K562 (cell line): Measurements from ENCODE around the gene HSDL1.

Experiments used
- CTCF ChIP-seq, 3 experiments: IDR thresholded peaks in 2 of 3; conservative IDR thresholded peaks in 1 of 3; 2 replicates each; pipeline ENCODE4 v1.5.1; 2011 to 2012; ENCODE audit warnings: low read length in 3 of 3, mild to moderate bottlenecking in 3 of 3, control low read depth in 2 of 3, improper control_type of control experiment in 1 of 3, inconsistent platforms in 1 of 3, low read depth in 1 of 3, mixed read lengths in 1 of 3, moderate library complexity in 1 of 3; ENCODE audit not compliant: insufficient read depth in 2 of 3
- HDAC8 ChIP-seq: fragments of 450-650 bp; IDR thresholded peaks from 2 replicates; pipeline ENCODE4 v1.6.1; 2016; ENCODE audit warnings: mild to moderate bottlenecking, missing genetic modification characterization, moderate library complexity, missing compliant biosample characterization
- NFYB ChIP-seq: IDR thresholded peaks from 2 replicates; pipeline ENCODE4 v1.6.1; 2011; ENCODE audit warnings: mild to moderate bottlenecking, moderate library complexity; ENCODE audit not compliant: insufficient read length; ENCODE audit errors: extremely low read depth
- NR0B1 ChIP-seq: fragments of 450-650 bp; IDR thresholded peaks from one replicate; pipeline ENCODE4 v1.6.1; 2018; ENCODE audit warnings: mild to moderate bottlenecking, moderate library complexity; ENCODE audit not compliant: partially characterized antibody
- POLR2AphosphoS2 ChIP-seq: IDR thresholded peaks from 2 replicates; pipeline ENCODE4 v1.6.1; 2012; ENCODE audit warnings: low read length, improper control_type of control experiment
- PREB ChIP-seq: sonication (generic); formaldehyde crosslinking; IDR thresholded peaks from 2 replicates; pipeline ENCODE4 v1.8.1; 2023; ENCODE audit warnings: mild to moderate bottlenecking, missing genetic modification reagents
- REST ChIP-seq, 2 experiments: fragments of 450-650 bp; formaldehyde crosslinking in 1 of 2; IDR thresholded peaks; 2 replicates each; pipeline versions ENCODE4 v1.4.0 to v1.6.1; 2014 to 2020; ENCODE audit warnings: mild to moderate bottlenecking in 2 of 2, borderline replicate concordance in 1 of 2, low read depth in 1 of 2
- SIN3A ChIP-seq, 2 experiments: fragments of 150-350 bp in 1 of 2; IDR thresholded peaks; 2 replicates each; pipeline ENCODE4 v1.6.1; 2011 to 2016; ENCODE audit warnings: borderline replicate concordance in 2 of 2, low read depth in 2 of 2, low read length in 2 of 2, mild to moderate bottlenecking in 2 of 2, moderate library complexity in 2 of 2; ENCODE audit not compliant: control insufficient read depth in 1 of 2
- SOX6 ChIP-seq: fragments of 450-650 bp; IDR thresholded peaks from 2 replicates; pipeline ENCODE4 v1.6.1; 2014; ENCODE audit warnings: mild to moderate bottlenecking
- SRSF1 ChIP-seq: fragments of 200-400 bp; formaldehyde crosslinking; IDR thresholded peaks from 2 replicates; pipeline ENCODE4 v1.6.1; 2017; ENCODE audit warnings: mild to moderate bottlenecking, low read depth, low read length, moderate library complexity
- ZNF224 ChIP-seq: sonication (generic); formaldehyde crosslinking; IDR thresholded peaks from 2 replicates; pipeline ENCODE4 v1.8.0; 2022; ENCODE audit warnings: mild to moderate bottlenecking, missing genetic modification reagents

GRCh38 chr16:84186685-84187437 is 41.9 kb upstream of the HSDL1 start, which contains the start of gene TAF1C:
- TF ChIP-seq ZNF224 (no peak), NFYB (no peak), CTCF (IDR thresholded peaks at IDR 0.05 in 2 of 3, conservative IDR thresholded peaks at IDR 0.05 in 1 of 3; ENCODE audit: insufficient read depth in 2 of 3, low read depth in 1 of 3, low read length in 3 of 3) (peak; percentile 98 to 99 (median 99)), REST (IDR thresholded peaks at IDR 0.05; ENCODE audit: borderline replicate concordance) (peak; percentile 87), REST (CRISPR knock-in tag; IDR thresholded peaks at IDR 0.05; ENCODE audit: low read depth) (peak; percentile 77; the same call in 1 of the 2 replicates), SIN3A (IDR thresholded peaks at IDR 0.05; ENCODE audit: borderline replicate concordance in 2 of 2, control insufficient read depth in 1 of 2, low read depth in 2 of 2, low read length in 2 of 2) (peak; percentile 58 to 71; a peak in 2 of 4 replicates), POLR2AphosphoS2 (no peak; the same call in 1 of the 2 replicates), PREB (CRISPR knock-in tag) (no peak), SOX6 (no peak; the same call in 1 of the 2 replicates), SRSF1 (no peak), HDAC8 (tag) (no peak), NR0B1 (no peak)
